Measurements from ENCODE around the gene MACO1.

- TF ChIP-seq CTCF (IDR thresholded peaks at IDR 0.05) = no peak
- no peak for TF ChIP-seq POLR2A (IDR thresholded peaks at IDR 0.05)
- TF ChIP-seq POLR2AphosphoS5 (IDR thresholded peaks at IDR 0.05) = no peak
Observed at GRCh38 chr1:25477448-25478034, 46.8 kb downstream of the MACO1 start.

All from upper lobe of left lung (tissue), 4 donors.